Body of pancreas (tissue), 4 donors: Measurements from ENCODE around the gene LMBRD1.

Experiments
- CTCF ChIP-seq, 7 experiments: fragments of 450-650 bp in 4 of 7; fragments of 200-600 bp in 3 of 7; sonication (generic) in 3 of 7; IDR thresholded peaks; one replicate each; pipeline ENCODE4 v1.5.1; 2016 to 2019; ENCODE audit warnings: antibody characterized with exemption in 7 of 7
- POLR2A ChIP-seq, 3 donors: fragments of 450-650 bp; IDR thresholded peaks; one replicate each; pipeline ENCODE4 v1.6.1; 2016; ENCODE audit warnings: antibody characterized with exemption in 3 of 3, mild to moderate bottlenecking in 2 of 3

DNA sequence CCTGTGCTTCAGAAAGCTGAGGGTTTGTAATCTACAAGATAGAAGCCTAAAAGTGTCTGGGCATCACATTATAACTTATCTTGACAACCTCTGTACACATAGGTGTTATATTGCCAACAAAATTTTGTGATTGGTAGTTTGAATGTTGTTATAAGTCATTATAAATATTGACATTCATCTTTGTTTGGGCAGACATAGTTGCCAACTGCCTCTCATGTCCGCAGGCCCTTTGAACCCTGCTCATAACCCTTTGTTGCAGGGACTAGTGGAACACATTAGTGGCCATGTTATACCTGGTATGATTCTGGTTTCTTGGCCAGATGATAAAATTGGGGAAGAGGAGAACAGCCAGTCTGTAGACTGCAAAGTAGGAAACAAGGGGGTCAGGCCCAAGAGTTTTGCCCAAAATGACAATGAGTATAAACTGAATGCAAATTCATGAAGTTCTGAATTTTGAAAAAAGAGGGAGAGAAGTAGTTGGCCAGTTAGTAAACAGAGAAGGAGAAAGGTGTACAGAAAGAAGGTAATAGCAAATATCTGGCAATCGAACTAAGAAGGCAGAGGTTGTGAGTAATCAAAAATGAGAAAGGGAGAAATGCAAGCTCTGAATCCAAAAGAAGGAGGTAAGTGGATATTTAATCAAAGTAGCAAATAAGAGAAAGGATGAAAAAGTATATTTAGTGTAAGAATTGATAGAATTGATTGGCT lies 21.6 kb upstream of the LMBRD1 start:
- TF ChIP-seq CTCF (IDR thresholded peaks at IDR 0.05), result no peak
- TF ChIP-seq POLR2A (IDR thresholded peaks at IDR 0.05), result no peak
